CD4-positive, alpha-beta T cell treated with Interferon gamma for 1 hour (primary cell): ENCODE measurements around the gene FLT1.
A peak's percentile ranks its signal among the peaks of the same experiment; 100 is the strongest.

ENCODE experiments used
- DNase-seq: peaks from one replicate; pipeline ENCODE4 v3.0.0-alpha.2; 2020

Gene FLT1

GRCh38 chr13:28379371-28380083 is 115.4 kb downstream of the FLT1 start:
- no peak for DNase-seq

GRCh38 chr13:28376604-28377003 is 118.3 kb downstream of the FLT1 start:
- no peak for DNase-seq

- no peak for DNase-seq
Measured at GRCh38 chr13:28375250-28375930, 119.5 kb downstream of the FLT1 start.

GRCh38 chr13:28373810-28374209 is 121.1 kb downstream of the FLT1 start:
- DNase-seq, result no peak

- no peak for DNase-seq
Measured at GRCh38 chr13:28370448-28370847, 124.5 kb downstream of the FLT1 start.

GRCh38 chr13:28358708-28359107 is 136.2 kb downstream of the FLT1 start:
- DNase-seq, result no peak

GRCh38 chr13:28357911-28358433 is 137.0 kb downstream of the FLT1 start:
- DNase-seq, result no peak

GRCh38 chr13:28357247-28357825 is 137.6 kb downstream of the FLT1 start:
- no peak for DNase-seq

GRCh38 chr13:28356561-28357021 is 138.3 kb downstream of the FLT1 start:
- DNase-seq, result no peak

GRCh38 chr13:28355822-28356371 is 139.0 kb downstream of the FLT1 start:
- DNase-seq, result peak; percentile 42

GRCh38 chr13:28355046-28355821 is 139.7 kb downstream of the FLT1 start:
- DNase-seq, result no peak

- no peak for DNase-seq
Measured at GRCh38 chr13:28353679-28354078, 141.2 kb downstream of the FLT1 start.

- DNase-seq, result no peak
Measured at GRCh38 chr13:28349907-28350654, 144.8 kb downstream of the FLT1 start.

GRCh38 chr13:28349371-28349770 is 145.6 kb downstream of the FLT1 start:
- DNase-seq, result no peak

- no peak for DNase-seq
Measured at GRCh38 chr13:28347456-28348371, 147.2 kb downstream of the FLT1 start.

- no peak for DNase-seq
Measured at GRCh38 chr13:28346154-28346553, 148.8 kb downstream of the FLT1 start.

GRCh38 chr13:28344163-28344562 is 150.8 kb downstream of the FLT1 start:
- no peak for DNase-seq

GRCh38 chr13:28342251-28342650 is 152.7 kb downstream of the FLT1 start:
- no peak for DNase-seq

GRCh38 chr13:28340272-28340793 is 154.6 kb downstream of the FLT1 start:
- no peak for DNase-seq

- no peak for DNase-seq
Measured at GRCh38 chr13:28339419-28339818, 155.5 kb downstream of the FLT1 start.

GRCh38 chr13:28338742-28339141 is 156.2 kb downstream of the FLT1 start:
- DNase-seq, result no peak
